H9 (cell line): ENCODE data around the gene GRIK1. TPM values are rescaled to one million over a fixed set of nuclear protein-coding genes. Genes with fewer than 3 reads are reported as not detected.
A peak's percentile ranks its signal among the peaks of the same experiment; 100 is the strongest.

Experiments used
- DNase-seq: peaks from one replicate; pipeline ENCODE4 v3.0.0-alpha.2; 2017
- H2AFZ ChIP-seq: one replicate; pipeline ENCODE4 v1.6.1; 2013; ENCODE audit warnings: mild to moderate bottlenecking, low read length, control low read depth, moderate library complexity
- H2AK5ac ChIP-seq: 2 replicates; pipeline ENCODE4 v1.6.1; 2013; ENCODE audit warnings: low read length, control low read depth, mixed read lengths; ENCODE audit not compliant: insufficient read length
- H2BK120ac ChIP-seq: one replicate; pipeline ENCODE4 v1.6.1; 2013; ENCODE audit warnings: low read depth, mild to moderate bottlenecking, low read length, control low read depth, inconsistent platforms; ENCODE audit not compliant: poor library complexity, severe bottlenecking
- H2BK12ac ChIP-seq: 2 replicates; pipeline ENCODE4 v1.6.1; 2013; ENCODE audit warnings: low read length, control low read depth, mixed read lengths, low read depth; ENCODE audit not compliant: insufficient read length
- H2BK15ac ChIP-seq: 2 replicates; pipeline ENCODE4 v1.6.1; 2013; ENCODE audit warnings: low read depth, low read length, control low read depth
- H2BK20ac ChIP-seq: one replicate; pipeline ENCODE4 v1.6.1; 2013; ENCODE audit warnings: low read depth, mild to moderate bottlenecking, low read length, control low read depth, inconsistent platforms; ENCODE audit not compliant: poor library complexity, severe bottlenecking
- H2BK5ac ChIP-seq: 2 replicates; pipeline ENCODE4 v1.6.1; 2013; ENCODE audit warnings: low read length, control low read depth, mixed read lengths; ENCODE audit not compliant: insufficient read length
- H3K14ac ChIP-seq: 2 replicates; pipeline ENCODE4 v1.6.1; 2013; ENCODE audit warnings: low read length, control low read depth; ENCODE audit not compliant: insufficient read depth
- H3K18ac ChIP-seq: 2 replicates; pipeline ENCODE4 v1.6.1; 2013; ENCODE audit warnings: low read depth, mild to moderate bottlenecking, mixed read lengths, low read length, control low read depth; ENCODE audit not compliant: insufficient read length
- H3K23ac ChIP-seq: 2 replicates; pipeline ENCODE4 v1.6.1; 2013; ENCODE audit warnings: low read length, control low read depth, mixed read lengths, low read depth; ENCODE audit not compliant: insufficient read length
- H3K23me2 ChIP-seq: 2 replicates; pipeline ENCODE4 v1.6.1; 2013; ENCODE audit warnings: low read depth, mild to moderate bottlenecking, mixed read lengths, low read length, control low read depth; ENCODE audit not compliant: insufficient read length, poor library complexity, severe bottlenecking
- H3K27ac ChIP-seq: 2 replicates; pipeline ENCODE4 v1.5.1; 2013; ENCODE audit warnings: low read length, control low read depth, mixed read lengths, low read depth; ENCODE audit not compliant: insufficient read length
- H3K27me3 ChIP-seq: 2 replicates; pipeline ENCODE4 v1.6.1; 2013; ENCODE audit warnings: low read length, control low read depth, inconsistent platforms; ENCODE audit not compliant: insufficient read depth
- H3K4ac ChIP-seq: 2 replicates; pipeline ENCODE4 v1.6.1; 2013; ENCODE audit warnings: low read depth, mild to moderate bottlenecking, control low read depth, inconsistent platforms, low read length, moderate library complexity
- H3K4me1 ChIP-seq: 2 replicates; pipeline ENCODE4 v1.6.1; 2013; ENCODE audit warnings: low read length, control low read depth, inconsistent platforms; ENCODE audit not compliant: insufficient read depth
- H3K4me2 ChIP-seq: 2 replicates; pipeline ENCODE4 v1.6.1; 2013; ENCODE audit warnings: low read length, control low read depth, mixed read lengths; ENCODE audit not compliant: insufficient read length, insufficient read depth
- H3K56ac ChIP-seq: 2 replicates; pipeline ENCODE4 v1.6.1; 2013; ENCODE audit warnings: low read depth, mild to moderate bottlenecking, mixed read lengths, low read length, control low read depth; ENCODE audit not compliant: insufficient read length
- H3K79me1 ChIP-seq: 2 replicates; pipeline ENCODE4 v1.6.1; 2013; ENCODE audit warnings: low read depth, mild to moderate bottlenecking, moderate library complexity, low read length, control low read depth, inconsistent platforms; ENCODE audit not compliant: insufficient read depth, poor library complexity, severe bottlenecking
- H3K79me2 ChIP-seq: 2 replicates; pipeline ENCODE4 v1.6.1; 2013; ENCODE audit warnings: low read length, control low read depth, inconsistent platforms; ENCODE audit not compliant: insufficient read depth
- H3K9ac ChIP-seq: 2 replicates; pipeline ENCODE4 v1.6.1; 2013; ENCODE audit warnings: low read length, control low read depth, mixed read lengths; ENCODE audit not compliant: insufficient read length; ENCODE audit errors: extremely low read depth
- H3K9me3 ChIP-seq: one replicate; pipeline ENCODE4 v1.6.1; 2013; ENCODE audit warnings: low read depth, low read length, inconsistent platforms; ENCODE audit not compliant: control insufficient read depth
- H3T11ph ChIP-seq: one replicate; pipeline ENCODE4 v1.6.1; 2013; ENCODE audit warnings: mild to moderate bottlenecking, low read length, control low read depth, inconsistent platforms
- H4K20me1 ChIP-seq: one replicate; pipeline ENCODE4 v1.6.1; 2013; ENCODE audit not compliant: control insufficient read depth, insufficient read length, insufficient read depth
- H4K5ac ChIP-seq: 2 replicates; pipeline ENCODE4 v1.6.1; 2013; ENCODE audit warnings: low read depth, mild to moderate bottlenecking, mixed read lengths, low read length, control low read depth; ENCODE audit not compliant: insufficient read length
- H4K8ac ChIP-seq: replicated peaks from 2 replicates; pipeline ENCODE4 v1.6.1; 2013; ENCODE audit warnings: low read length, control low read depth, mixed read lengths, low read depth; ENCODE audit not compliant: insufficient read length
- H4K91ac ChIP-seq: 2 replicates; pipeline ENCODE4 v1.6.1; 2013; ENCODE audit warnings: low read depth, mild to moderate bottlenecking, moderate library complexity, mixed read lengths, low read length, control low read depth; ENCODE audit not compliant: insufficient read length
- H3K27ac Mint-ChIP-seq, 3 experiments: 2 replicates in 2 of 3; 3 replicates in 1 of 3; pipeline ENCODE4 v1.8.0; 2020 to 2021; ENCODE audit warnings: mixed read lengths in 3 of 3, mild to moderate bottlenecking in 1 of 3, moderate library complexity in 1 of 3
- H3K27me3 Mint-ChIP-seq: 2 replicates; pipeline ENCODE4 v1.8.0; 2021; ENCODE audit warnings: low read depth, mild to moderate bottlenecking, moderate library complexity, mixed read lengths
- H3K36me3 Mint-ChIP-seq, 3 experiments: 2 replicates in 2 of 3; 3 replicates in 1 of 3; pipeline ENCODE4 v1.8.0; 2020 to 2021; ENCODE audit warnings: low read depth in 3 of 3, mixed read lengths in 3 of 3; ENCODE audit not compliant: insufficient read depth in 1 of 3
- H3K4me1 Mint-ChIP-seq, 2 experiments: 2 replicates each; pipeline ENCODE4 v1.8.0; 2020; ENCODE audit warnings: mixed read lengths in 2 of 2
- H3K4me3 Mint-ChIP-seq, 2 experiments: 2 replicates in 1 of 2; 3 replicates in 1 of 2; pipeline ENCODE4 v1.8.0; 2020 to 2021; ENCODE audit warnings: mild to moderate bottlenecking in 2 of 2, mixed read lengths in 2 of 2, moderate library complexity in 1 of 2
- H3K9me3 Mint-ChIP-seq, 2 experiments: 2 replicates in 1 of 2; 3 replicates in 1 of 2; pipeline ENCODE4 v1.8.0; 2020; ENCODE audit warnings: mild to moderate bottlenecking in 2 of 2, mixed read lengths in 2 of 2, moderate library complexity in 1 of 2
- WGBS: extraction: QIAGEN DNeasy Blood & Tissue Kit; methylation state at CpG from one replicate; pipeline ENCODE4 v1.1.7; 2013; ENCODE audit warnings: missing lambda C conversion rate, low lambda C conversion rate, mixed read lengths; ENCODE audit not compliant: insufficient read length; ENCODE audit errors: extremely low coverage; 5-methylcytosine and 5-hydroxymethylcytosine counted together
- total RNA-seq: library from RNA; stranded (reverse); gene quantifications from 2 replicates; pipeline ENCODE4 v1.2.1, GENCODE V29; 2021
- TF ChIP-seq, protein P1 (sequence below): fragments of 200-600 bp; sonication (generic); conservative IDR thresholded peaks from 3 replicates; pipeline ENCODE4 v1.8.0; 2021; ENCODE audit warnings: antibody characterized with exemption, mild to moderate bottlenecking

The GRIK1 gene
- total RNA-seq, 1 experiment from 2014 or later: not detected

DNA sequence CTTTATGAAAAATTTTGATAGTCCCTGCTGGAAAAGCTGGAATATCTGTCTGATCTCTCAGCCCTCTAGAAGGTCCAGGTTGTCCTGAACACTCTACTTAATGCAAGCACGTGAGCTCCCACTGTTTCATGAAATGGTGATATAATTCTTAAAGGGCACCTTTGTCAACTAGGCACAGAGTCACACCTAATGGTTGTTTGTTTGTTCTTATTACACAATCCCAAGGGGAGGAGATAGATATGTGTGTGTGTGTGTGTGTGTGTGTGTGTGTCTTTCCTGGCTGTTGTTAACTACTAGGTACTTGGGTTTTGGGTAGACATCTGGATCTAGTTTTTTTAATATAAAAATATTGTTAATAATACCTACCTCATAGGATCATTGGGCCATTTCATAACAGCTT, 63.9 kb downstream of the GRIK1 start:
- Histone ChIP-seq H3K4me1 (no peaks in the 10 kb centered on the region), H3K56ac (no peak overlapping the region), H3K23me2 (no peaks in the 10 kb centered on the region), H3K18ac (no peak overlapping the region), H3K4me2 (no peak overlapping the region), H4K91ac (no peak overlapping the region), H4K20me1 (no peaks in the 10 kb centered on the region), H3T11ph (no peak overlapping the region), H4K5ac (no peak overlapping the region), H3K9ac (no peak overlapping the region), H2BK120ac (no peak overlapping the region), H3K27me3 (no peaks in the 10 kb centered on the region), H2BK5ac (no peak overlapping the region), H2BK15ac (no peak overlapping the region), H3K14ac (no peak overlapping the region), H3K9me3 (no peaks in the 10 kb centered on the region), H3K79me1 (no peaks in the 10 kb centered on the region), H2BK20ac (no peak overlapping the region), H3K27ac (no peak overlapping the region), H3K23ac (no peak overlapping the region), H2AK5ac (no peak overlapping the region), H2AFZ (no peak overlapping the region), H3K79me2 (no peaks in the 10 kb centered on the region), H2BK12ac (no peak overlapping the region), H4K8ac (no peak overlapping the region), H3K4ac (no peak overlapping the region)
- no CpG with 5 or more reads among the region's 1 CpG for WGBS
- H3K4me3 Mint-ChIP-seq: no peak overlapping the region
- TF ChIP-seq, protein P1, sequence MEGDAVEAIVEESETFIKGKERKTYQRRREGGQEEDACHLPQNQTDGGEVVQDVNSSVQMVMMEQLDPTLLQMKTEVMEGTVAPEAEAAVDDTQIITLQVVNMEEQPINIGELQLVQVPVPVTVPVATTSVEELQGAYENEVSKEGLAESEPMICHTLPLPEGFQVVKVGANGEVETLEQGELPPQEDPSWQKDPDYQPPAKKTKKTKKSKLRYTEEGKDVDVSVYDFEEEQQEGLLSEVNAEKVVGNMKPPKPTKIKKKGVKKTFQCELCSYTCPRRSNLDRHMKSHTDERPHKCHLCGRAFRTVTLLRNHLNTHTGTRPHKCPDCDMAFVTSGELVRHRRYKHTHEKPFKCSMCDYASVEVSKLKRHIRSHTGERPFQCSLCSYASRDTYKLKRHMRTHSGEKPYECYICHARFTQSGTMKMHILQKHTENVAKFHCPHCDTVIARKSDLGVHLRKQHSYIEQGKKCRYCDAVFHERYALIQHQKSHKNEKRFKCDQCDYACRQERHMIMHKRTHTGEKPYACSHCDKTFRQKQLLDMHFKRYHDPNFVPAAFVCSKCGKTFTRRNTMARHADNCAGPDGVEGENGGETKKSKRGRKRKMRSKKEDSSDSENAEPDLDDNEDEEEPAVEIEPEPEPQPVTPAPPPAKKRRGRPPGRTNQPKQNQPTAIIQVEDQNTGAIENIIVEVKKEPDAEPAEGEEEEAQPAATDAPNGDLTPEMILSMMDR: no peak
- DNase-seq: no peak
- peaks cover 0 to 9% (median 9%) of the 10 kb centered on the region in 3 experiments; a peak in 5 of 7 replicates for H3K36me3 Mint-ChIP-seq
- H3K4me1 Mint-ChIP-seq: peaks cover 25 to 43% of the 10 kb centered on the region in 2 experiments
- H3K27me3 Mint-ChIP-seq: no peaks in the 10 kb centered on the region
- H3K27ac Mint-ChIP-seq: peak overlapping the region in 2 of 3 experiments; percentile 16 to 25; a peak in 4 of 7 replicates
- H3K9me3 Mint-ChIP-seq: peaks cover 3 to 7% of the 10 kb centered on the region in 2 experiments; a peak in 3 of 5 replicates
